HFF-Myc (cell line): ENCODE data around the gene CCSER1.

Experiments used
- DNase-seq: peaks from one replicate; pipeline ENCODE4 v3.0.0-alpha.2; 2011; ENCODE audit warnings: low read depth; ENCODE audit errors: extremely low read depth
- H3K4me3 ChIP-seq: replicated peaks from 2 replicates; pipeline ENCODE4 v1.5.1; 2011; ENCODE audit warnings: low read depth, mild to moderate bottlenecking, control low read depth, low read length
- TF ChIP-seq, protein P1 (sequence below): IDR thresholded peaks from 2 replicates; pipeline ENCODE4 v1.5.1; 2012; ENCODE audit warnings: mild to moderate bottlenecking, low read depth, low read length, control low read depth; ENCODE audit errors: missing control alignments

Gene CCSER1

DNA sequence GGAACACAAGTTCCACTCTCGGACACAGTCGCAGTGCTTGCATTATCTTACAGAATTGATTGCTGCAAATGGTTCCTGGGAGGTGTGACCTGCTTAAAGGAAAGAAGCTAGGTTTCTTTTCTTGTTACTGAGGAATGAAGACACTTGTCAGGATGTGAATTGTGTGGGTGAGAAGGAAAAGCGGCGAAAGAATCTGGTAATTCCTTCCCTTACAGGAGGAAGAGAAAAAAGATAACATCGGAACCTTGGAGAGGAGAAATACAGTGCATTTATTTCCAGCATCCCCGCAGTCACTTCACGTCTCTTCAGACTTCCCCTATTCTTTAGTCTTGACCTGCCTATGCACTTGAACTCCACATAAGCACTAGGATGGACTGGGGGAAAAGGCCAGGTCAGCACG is 389 bp upstream of the CCSER1 start:
- H3K4me3 ChIP-seq, result no peak overlapping the region
- DNase-seq, result no peak
- TF ChIP-seq, protein P1, sequence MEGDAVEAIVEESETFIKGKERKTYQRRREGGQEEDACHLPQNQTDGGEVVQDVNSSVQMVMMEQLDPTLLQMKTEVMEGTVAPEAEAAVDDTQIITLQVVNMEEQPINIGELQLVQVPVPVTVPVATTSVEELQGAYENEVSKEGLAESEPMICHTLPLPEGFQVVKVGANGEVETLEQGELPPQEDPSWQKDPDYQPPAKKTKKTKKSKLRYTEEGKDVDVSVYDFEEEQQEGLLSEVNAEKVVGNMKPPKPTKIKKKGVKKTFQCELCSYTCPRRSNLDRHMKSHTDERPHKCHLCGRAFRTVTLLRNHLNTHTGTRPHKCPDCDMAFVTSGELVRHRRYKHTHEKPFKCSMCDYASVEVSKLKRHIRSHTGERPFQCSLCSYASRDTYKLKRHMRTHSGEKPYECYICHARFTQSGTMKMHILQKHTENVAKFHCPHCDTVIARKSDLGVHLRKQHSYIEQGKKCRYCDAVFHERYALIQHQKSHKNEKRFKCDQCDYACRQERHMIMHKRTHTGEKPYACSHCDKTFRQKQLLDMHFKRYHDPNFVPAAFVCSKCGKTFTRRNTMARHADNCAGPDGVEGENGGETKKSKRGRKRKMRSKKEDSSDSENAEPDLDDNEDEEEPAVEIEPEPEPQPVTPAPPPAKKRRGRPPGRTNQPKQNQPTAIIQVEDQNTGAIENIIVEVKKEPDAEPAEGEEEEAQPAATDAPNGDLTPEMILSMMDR, result no peak

DNA sequence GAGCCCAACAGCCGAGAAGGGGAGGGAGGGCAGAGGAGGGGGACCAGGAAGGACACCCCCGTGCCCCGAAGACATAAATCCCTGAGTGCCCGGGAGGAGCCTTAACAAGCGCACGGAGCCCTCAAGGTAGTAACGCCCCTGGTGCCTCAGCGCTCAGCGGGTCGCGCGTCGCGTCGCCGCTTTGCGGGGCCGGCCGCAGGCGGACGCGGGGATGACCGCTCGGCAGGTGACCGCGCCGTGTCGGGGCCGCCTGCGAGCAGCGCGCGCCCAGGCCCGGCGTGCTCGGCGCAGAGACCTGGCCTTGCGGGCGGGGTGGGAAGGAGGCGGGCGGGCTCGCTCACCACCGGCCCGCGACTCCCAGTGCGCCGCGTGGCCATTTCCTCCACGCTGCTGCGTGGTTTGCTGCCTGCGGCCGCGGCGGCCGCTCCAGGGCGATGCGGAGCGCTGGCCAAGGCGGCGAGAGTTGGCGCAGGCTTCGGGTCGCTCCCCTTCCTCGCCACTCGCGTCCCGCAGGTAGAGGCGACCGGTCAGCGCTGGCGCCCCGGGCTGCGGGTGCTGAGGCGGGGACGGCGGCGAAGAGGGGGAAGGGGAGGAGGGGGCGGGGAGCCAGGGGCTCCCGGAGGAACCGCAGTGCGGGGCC is 632 bp downstream of the CCSER1 start:
- DNase-seq, result no peak
- no peak overlapping the region for H3K4me3 ChIP-seq
- TF ChIP-seq, protein P1, result no peak

DNA sequence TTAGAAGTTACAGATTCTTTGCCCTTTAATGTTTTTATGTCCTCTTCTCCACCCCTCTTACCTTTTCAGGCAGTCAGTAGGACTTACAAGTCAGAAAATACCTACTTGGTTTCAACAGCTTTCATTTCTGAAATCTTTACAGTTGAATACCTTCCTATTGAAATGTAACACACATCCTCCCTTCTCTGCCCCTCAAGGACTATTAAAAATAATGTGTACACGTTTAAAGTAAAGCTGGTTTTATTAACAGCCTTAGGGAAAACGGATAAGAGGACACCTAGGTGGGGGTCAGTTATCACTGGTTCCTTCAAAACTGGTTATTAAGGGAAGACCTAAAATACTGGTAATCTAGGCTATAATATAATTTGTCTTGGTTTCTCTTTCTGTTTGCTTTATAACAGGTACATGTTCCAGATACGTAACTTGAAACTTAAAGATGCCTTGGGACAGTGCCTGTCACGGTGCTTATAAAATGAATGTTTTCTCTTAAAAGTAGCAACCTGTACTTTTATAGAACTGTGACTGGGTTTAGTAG is 1.8 kb downstream of the CCSER1 start:
- TF ChIP-seq, protein P1, result no peak
- DNase-seq, result no peak
- H3K4me3 ChIP-seq, result no peak overlapping the region

DNA sequence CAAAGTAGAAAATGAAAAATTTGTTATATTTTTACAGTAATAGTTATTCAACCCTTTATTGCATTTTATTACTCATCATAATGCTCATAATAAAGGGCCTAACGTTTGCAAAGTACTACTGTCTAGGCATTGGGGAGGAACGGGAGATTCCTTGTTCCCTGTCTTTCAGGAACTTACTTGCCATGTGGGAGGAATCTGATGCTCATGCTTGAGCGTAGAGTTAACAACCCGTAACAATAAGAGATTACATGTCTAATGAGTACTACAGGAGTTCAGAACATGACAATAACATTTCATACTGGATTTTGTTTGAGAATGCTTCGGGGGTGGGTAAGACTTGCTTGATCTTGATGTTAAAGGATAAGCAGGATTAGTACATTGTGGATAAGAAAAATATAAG is 2.9 kb downstream of the CCSER1 start:
- TF ChIP-seq, protein P1, result no peak
- no peak overlapping the region for H3K4me3 ChIP-seq
- no peak for DNase-seq

DNA sequence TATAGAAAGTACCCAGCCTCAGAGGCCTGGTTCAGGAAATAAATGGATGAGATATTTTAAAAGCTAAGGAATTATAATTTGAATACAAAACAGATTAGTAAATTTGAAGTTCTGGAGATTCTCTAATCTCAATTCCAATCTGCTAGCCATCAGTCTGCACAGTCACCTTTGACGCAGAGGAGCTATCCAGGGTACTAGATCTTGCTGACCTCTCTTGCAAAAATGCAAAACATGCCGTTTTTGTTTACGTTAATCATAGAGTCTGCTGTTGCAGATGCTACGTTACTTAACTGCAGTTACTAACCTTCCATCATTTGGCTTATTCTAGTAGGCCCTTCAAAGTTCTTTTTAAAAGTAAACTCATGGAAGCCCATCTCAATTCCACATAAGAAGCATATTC is 10.4 kb downstream of the CCSER1 start:
- TF ChIP-seq, protein P1, result no peak
- no peak overlapping the region for H3K4me3 ChIP-seq
- DNase-seq, result no peak

DNA sequence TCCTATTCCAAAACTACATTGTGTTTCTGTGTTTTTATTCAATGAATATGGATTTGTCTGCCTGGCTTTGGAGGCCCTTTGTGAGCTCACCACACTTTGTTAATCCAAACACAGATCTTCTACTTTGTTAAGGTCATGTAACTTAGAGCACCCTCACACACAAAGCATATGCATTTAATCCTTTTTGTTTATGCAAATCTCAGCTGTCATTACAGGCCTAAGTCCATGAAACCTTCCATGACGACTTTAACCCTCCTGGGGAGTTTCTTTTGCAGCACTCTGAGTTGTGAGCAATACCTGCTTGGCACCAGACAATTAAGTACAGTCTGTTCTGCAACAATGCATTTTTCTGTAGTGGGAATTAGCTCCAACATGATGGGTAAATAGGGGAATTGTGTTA is 14.9 kb downstream of the CCSER1 start:
- no peak for DNase-seq
- TF ChIP-seq, protein P1, result no peak
- H3K4me3 ChIP-seq, result no peak overlapping the region

DNA sequence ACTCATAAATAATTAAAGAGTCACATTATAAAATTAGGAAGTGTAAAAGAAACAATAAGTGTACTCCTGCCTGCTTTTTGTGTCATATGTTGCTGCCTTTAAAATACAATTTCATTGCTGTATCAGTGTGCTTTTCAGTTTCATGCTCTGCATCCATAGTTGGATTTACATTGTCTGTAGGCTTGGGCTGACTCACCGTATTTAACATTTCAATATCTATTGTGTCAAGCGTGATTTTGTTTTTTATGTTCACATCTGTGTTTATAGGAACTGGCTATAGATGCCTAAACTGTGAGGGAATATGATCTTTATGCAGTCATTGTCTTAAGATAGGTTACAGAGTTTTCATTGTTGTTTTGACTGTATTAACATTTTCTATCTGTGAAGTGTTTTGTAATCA is 18.1 kb downstream of the CCSER1 start:
- no peak overlapping the region for H3K4me3 ChIP-seq
- TF ChIP-seq, protein P1, result no peak
- no peak for DNase-seq
